Calu3 (cell line): Measurements from ENCODE around the gene GRIK4. TPM values are rescaled to one million over a fixed set of nuclear protein-coding genes. Genes with fewer than 3 reads are reported as not detected.

Experiments
- BruUV-seq: library from RNA; stranded (reverse); fragments of 400-500 nt; replicated peaks from 2 replicates; lab custom pipeline; 2021; lab: Mats Ljungman, UMichigan
- CTCF ChIA-PET: fragments of 300-600 bp; sonication (Branson Sonifier 250); formaldehyde crosslinking; loops from one replicate; lab custom pipeline; 2022; ENCODE audit warnings: antibody characterized with exemption; lab: Charles Lee
- DNase-seq: peaks from one replicate; pipeline ENCODE4 v3.0.0; 2022
- H3K27ac Mint-ChIP-seq: one replicate; pipeline ENCODE4 v1.8.0; 2022; ENCODE audit warnings: mixed read lengths; ENCODE audit not compliant: unreplicated experiment
- H3K27me3 Mint-ChIP-seq: one replicate; pipeline ENCODE4 v1.8.0; 2022; ENCODE audit warnings: mixed read lengths; ENCODE audit not compliant: unreplicated experiment
- H3K36me3 Mint-ChIP-seq: one replicate; pipeline ENCODE4 v1.8.0; 2022; ENCODE audit warnings: mild to moderate bottlenecking, moderate library complexity, mixed read lengths; ENCODE audit not compliant: insufficient read depth, unreplicated experiment
- H3K4me1 Mint-ChIP-seq: one replicate; pipeline ENCODE4 v1.8.0; 2022; ENCODE audit warnings: mild to moderate bottlenecking, low read depth, mixed read lengths; ENCODE audit not compliant: unreplicated experiment
- H3K4me3 Mint-ChIP-seq: one replicate; pipeline ENCODE4 v1.8.0; 2022; ENCODE audit warnings: mild to moderate bottlenecking, low read depth, moderate library complexity, mixed read lengths; ENCODE audit not compliant: unreplicated experiment
- H3K9me3 Mint-ChIP-seq: one replicate; pipeline ENCODE4 v1.8.0; 2022; ENCODE audit warnings: low read depth, mixed read lengths; ENCODE audit not compliant: unreplicated experiment
- CTCF ChIP-seq: fragments of 200-600 bp; IDR thresholded peaks from one replicate; pipeline ENCODE4 v1.8.0; 2022; ENCODE audit warnings: antibody characterized with exemption; ENCODE audit not compliant: unreplicated experiment
- intact Hi-C: fragments of 100-400 bp; cut with micrococcal nuclease; formaldehyde crosslinking; loops from one replicate; pipeline ENCODE4 v1.10.0; 2022; ENCODE audit not compliant: unreplicated experiment
- total RNA-seq: library from RNA; stranded (reverse); gene quantifications from 2 replicates; pipeline ENCODE4 v1.2.3, GENCODE V29; 2022

The GRIK4 gene
- total RNA-seq, 1 experiment from 2014 or later, result not detected

GRCh38 chr11:120605469-120605868 lies 93.9 kb downstream of the GRIK4 start:
- TF ChIP-seq CTCF, result no peak
- Mint-ChIP-seq H3K27ac (no peak overlapping the region), H3K4me3 (no peak overlapping the region), H3K9me3 (no peaks in the 10 kb centered on the region), H3K4me1 (no peaks in the 10 kb centered on the region), H3K36me3 (no peaks in the 10 kb centered on the region), H3K27me3 (peaks cover 68% of the 10 kb centered on the region)
- intact Hi-C loops, result no loop called here
- CTCF ChIA-PET, result no interaction called here
- DNase-seq, result no peak
- no TSS peak for BruUV-seq

GRCh38 chr11:120606211-120607010 lies 94.9 kb downstream of the GRIK4 start:
- Mint-ChIP-seq H3K27ac (no peak overlapping the region), H3K4me3 (no peak overlapping the region), H3K9me3 (no peaks in the 10 kb centered on the region), H3K4me1 (no peaks in the 10 kb centered on the region), H3K36me3 (no peaks in the 10 kb centered on the region), H3K27me3 (peaks cover 62% of the 10 kb centered on the region)
- no peak for TF ChIP-seq CTCF
- no TSS peak for BruUV-seq
- no peak for DNase-seq
- intact Hi-C loops, result no loop called here
- CTCF ChIA-PET, result no interaction called here

- CTCF ChIA-PET, result interaction anchor here (0.7 kb wide), 1 partner anchor 22 kb away, joined by 3 read pairs; no protein-coding TSS in a partner anchor
- no TSS peak for BruUV-seq
- H3K36me3 Mint-ChIP-seq, result no peaks in the 10 kb centered on the region
- H3K9me3 Mint-ChIP-seq, result no peaks in the 10 kb centered on the region
- no peak for TF ChIP-seq CTCF
- peaks cover 8% of the 10 kb centered on the region for H3K4me1 Mint-ChIP-seq
- no peak overlapping the region for H3K27ac Mint-ChIP-seq
- DNase-seq, result no peak
- peaks cover 45% of the 10 kb centered on the region for H3K27me3 Mint-ChIP-seq
- H3K4me3 Mint-ChIP-seq, result no peak overlapping the region
- intact Hi-C loops, result no loop called here
Measured at GRCh38 chr11:120608061-120608460, 96.5 kb downstream of the GRIK4 start.

- no peaks in the 10 kb centered on the region for H3K36me3 Mint-ChIP-seq
- DNase-seq, result peak; percentile 7
- no peaks in the 10 kb centered on the region for H3K9me3 Mint-ChIP-seq
- no peak overlapping the region for H3K27ac Mint-ChIP-seq
- H3K27me3 Mint-ChIP-seq, result peaks cover 44% of the 10 kb centered on the region
- H3K4me3 Mint-ChIP-seq, result no peak overlapping the region
- peaks cover 15% of the 10 kb centered on the region for H3K4me1 Mint-ChIP-seq
- BruUV-seq, result no TSS peak
- no peak for TF ChIP-seq CTCF
- intact Hi-C loops, result no loop called here
- CTCF ChIA-PET, result interaction anchor here (0.7 kb wide), 2 partner anchors 325 to 414 kb away, joined by 3 to 9 read pairs; no protein-coding TSS in a partner anchor
Measured at GRCh38 chr11:120608760-120609211, 97.2 kb downstream of the GRIK4 start.
